ENCODE measurements around the gene PIEZO2.

- TF ChIP-seq POLR2AphosphoS5 (IDR thresholded peaks at IDR 0.05) (no peak), CTCF (IDR thresholded peaks at IDR 0.05) (no peak), POLR2A (IDR thresholded peaks at IDR 0.05) (no peak)
These were observed 239.6 kb downstream of the PIEZO2 start for GRCh38 chr18:10909724-10910123.

Data from gastroesophageal sphincter (tissue), 3 donors.